ENCODE data around the gene RPS8.
A peak's percentile ranks its signal among the peaks of the same experiment; 100 is the strongest.
"Not testable (repeated sequence)": the region's sequence is repeated elsewhere in the genome, so short reads cannot be mapped to it uniquely, and the experiment has no call there.

The RPS8 gene

DNA sequence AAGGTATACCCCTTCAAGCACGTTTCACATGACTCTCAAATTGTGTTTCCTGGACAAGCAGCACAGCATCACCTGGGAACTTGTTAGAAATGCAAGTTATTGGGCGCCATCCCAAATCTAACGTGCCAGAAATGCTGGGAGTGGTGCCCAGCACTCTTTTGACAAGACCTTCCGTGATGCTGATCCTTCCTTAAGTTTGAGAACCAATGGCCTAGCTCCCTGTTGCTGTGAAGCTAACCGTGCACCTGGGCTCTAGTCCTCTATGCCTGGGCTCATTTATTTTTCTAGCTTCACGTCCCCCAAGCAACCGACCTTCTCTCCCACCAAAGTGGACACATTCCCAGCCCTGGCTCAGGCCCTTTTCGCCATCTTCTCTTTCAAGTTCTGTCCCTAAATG, 8.4 kb downstream of the RPS8 start:
- no peak for DNase-seq

- no peak for DNase-seq
These were observed 9.0 kb downstream of the RPS8 start for GRCh38 chr1:44784094-44785028.

DNA sequence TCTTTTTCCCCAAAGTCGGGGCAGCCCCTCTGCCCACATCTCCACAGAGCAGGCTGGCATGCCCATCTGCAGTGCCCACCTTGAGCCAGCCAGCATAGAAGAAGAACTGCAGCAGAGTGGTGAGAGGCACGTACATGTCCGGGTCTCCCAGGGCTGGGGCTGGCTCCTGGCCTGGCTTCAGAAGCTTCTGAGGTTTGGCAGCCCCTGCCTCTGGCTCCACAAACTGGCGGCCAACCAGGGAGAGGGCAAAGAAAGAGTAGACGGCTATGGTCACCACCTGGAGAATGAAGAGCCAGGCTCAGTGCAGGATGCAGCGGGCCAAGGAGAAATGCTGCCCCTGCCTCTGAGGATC, 9.7 kb downstream of the RPS8 start:
- no peak for DNase-seq

DNA sequence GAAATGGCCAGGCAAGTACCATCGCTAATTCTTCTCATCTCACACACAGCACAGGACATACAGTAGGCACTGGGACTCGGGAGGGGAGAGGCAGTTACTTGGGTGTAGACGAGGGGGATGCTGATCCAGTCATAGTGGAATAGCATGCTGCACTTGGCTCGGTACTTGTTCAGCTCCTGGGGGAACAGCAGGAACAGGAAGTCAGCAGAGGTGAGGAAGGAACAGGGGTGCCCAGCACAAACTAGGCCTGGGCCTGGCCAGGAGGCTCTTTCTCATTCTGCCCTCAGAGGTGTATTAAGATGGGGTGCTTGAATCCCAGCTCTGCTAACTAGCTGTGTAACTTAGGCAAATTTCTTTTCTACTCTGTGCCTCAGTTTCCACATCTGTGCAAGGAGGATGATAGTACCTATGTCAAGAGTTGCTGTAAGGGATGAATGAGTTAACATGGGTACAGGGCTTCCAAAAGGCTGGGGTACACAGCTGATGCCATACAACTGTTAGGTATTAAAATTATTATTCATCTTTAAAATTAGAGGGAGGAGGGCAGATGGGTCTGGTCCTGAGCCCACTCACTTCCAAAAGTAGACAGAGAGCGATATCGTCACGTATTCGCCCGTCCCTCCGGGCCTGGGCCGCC, 10.3 kb downstream of the RPS8 start:
- DNase-seq, result no peak

DNA sequence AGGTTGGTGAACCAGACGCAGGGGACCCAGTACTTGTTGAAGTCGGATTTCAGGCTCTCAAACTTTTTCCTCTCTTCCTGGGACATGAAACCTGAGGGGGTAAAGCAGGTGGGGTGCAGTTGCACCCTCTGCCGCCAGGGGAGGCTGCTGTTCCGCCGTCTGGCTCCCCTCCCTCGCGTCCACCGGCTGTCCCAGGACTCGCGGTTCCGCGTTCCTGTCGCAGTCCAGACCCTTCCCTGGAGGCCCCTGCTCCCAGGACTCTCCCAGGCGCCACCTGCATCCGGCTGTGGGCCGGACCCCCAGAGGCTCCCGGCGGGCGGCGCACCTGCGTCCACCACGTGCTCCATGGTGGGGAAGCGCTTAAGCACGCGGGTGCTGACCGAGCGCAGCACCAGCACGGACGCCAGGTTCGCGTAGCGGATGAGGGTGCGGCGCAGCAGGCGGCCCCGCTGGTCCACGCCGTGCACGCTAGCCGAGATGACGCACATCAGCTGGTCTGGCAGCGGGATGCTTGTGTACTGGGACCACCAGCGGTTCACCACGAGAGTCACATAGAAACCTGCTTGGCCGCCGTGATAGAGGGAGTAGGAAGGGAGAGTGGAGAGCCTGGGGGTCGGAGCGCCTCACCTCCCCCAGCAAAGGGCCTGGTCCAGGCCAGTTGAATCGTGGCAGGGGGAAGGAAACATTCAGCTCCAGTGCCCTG, 10.9 kb downstream of the RPS8 start:
- no peak for DNase-seq

DNA sequence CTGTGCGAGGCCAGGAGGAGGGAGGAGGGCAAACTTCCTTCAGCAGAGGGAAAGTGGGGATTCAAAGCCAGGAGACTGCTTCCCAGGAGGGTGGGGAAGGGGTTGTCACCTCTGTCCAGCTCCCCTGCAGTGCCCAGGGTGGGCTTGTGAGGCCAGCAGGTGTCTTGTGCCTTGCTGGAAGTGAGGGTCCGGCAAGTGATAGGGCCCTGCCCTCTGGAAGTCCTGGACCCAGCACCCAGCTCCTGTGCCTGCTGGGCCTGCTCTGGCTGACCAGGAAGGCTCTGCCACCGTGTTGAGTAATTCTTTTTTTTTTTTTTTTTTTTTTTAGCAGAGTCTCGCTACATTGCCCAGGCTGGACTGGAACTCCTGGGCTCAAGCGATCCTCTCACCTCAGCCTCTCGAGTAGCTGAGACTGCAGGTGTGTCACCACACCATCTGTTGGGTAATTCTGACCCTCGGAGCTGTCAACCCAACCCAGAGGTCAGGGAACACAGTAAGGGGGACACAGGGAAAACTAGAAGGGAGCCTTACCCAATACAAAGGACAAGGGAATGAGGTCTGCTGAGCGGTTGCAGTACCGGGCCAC, 11.6 kb downstream of the RPS8 start:
- no peak for DNase-seq

GRCh38 chr1:44787506-44787905, 12.2 kb downstream of the RPS8 start:
- no peak for DNase-seq

DNA sequence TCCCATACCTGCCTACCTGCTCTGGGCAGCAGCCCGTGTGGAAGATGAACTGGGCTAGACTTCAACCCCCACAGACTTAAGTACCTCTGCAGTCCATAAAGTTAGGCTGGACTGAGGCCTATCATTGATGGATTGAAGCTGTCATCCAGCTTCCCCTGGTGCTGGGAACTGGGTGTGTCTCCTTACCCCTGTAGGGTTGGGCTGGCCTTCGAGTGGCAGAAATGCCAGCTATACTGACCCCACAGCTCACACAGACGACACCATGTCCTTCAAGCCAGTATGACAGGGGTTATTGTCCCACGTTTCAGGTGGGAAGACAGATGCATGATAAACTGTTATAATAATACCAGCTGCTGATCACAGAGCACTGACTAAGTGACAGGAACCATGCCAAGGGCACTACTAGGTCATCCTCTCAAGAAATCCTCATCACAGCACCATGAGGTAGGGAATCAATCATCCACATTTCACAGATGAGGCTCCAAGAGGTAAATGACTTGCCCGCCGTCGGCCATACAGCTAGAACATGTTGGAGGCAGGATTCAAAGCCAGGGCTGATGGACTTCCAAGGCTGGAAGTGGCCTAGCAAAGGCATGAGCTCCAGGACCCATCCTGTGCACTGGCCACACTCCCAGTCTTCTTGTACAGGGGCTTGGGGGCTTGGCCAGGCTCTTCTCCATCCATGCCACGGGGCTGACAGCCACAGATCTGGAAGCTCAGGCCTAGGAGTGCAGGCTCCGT, 12.9 kb downstream of the RPS8 start, which contains the start of gene BEST4:
TSS of gene BEST4 (minus strand) at position 51 of the 741 bp plus-strand sequence. CDS start 465 bp downstream, outside the sequence.
- DNase-seq, result no peak

- no peak for DNase-seq
These were observed 15.8 kb downstream of the RPS8 start for GRCh38 chr1:44790968-44791801.

GRCh38 chr1:44792736-44793502, 17.6 kb downstream of the RPS8 start:
- no peak for DNase-seq

DNA sequence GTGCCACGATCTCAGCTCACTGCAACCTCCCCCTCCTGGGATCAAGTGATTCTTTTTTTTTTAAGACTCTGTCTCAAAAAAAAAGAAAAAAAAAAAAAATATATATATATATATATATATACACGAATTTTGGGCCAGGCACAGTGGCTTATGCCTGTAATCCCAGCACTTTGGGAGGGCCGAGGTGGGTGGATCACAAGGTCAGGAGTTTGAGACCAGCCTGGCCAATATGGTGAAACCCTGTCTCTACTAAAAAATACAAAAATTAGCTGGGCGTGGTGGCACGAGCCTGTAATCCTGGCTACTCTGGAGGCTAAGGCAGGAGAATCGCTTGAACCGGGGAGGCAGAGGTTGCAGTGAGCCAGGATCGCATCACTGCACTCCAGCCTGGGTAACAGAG, 22.5 kb downstream of the RPS8 start:
- not testable (repeated sequence) for DNase-seq

GRCh38 chr1:44798481-44799365, 23.4 kb downstream of the RPS8 start:
- DNase-seq, result peak in 1 of 2 experiments; percentile 51

DNA sequence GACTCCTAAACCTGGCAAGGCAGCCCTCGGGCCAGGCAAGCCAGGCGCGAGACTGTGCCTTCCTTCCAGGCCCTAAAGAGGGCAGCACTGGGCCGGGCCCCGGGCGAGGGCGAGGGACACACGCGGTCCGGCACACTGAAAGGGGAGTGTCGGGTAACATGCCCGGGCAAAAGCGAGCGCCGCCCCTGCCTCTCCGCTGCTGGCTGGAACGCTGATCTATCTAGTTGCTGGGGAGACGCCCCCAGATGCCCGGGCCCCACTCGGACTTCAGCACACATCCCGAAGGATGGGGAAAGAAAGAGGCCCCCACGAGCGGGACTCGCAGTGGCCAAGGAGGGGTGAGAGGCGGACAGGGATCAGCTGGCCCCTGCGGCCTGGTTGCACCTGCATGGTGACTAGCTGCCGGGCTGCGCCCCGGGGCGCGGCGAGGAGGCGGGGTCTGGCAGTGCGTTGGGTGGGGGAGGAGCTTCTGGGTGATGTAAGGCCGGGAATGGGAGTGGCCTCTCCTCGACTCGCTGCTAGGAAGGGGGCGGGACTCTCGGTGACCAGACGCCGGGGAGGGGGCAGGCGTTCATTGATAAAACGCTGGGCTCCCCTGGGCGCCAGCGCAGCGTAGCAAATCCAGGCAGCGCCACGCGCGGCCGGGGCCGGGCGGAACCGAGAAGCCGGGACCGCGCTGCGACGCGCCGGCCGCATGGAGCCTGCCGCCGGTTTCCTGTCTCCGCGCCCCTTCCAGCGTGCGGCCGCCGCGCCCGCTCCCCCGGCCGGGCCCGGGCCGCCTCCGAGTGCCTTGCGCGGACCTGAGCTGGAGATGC, 24.6 kb downstream of the RPS8 start, which contains the start of gene PLK3:
TSS of gene PLK3 (plus strand) at position 608 of the 815 bp plus-strand sequence. CDS start at position 695, 87 bp downstream.
- DNase-seq, result peak; percentile 98 to 100

DNA sequence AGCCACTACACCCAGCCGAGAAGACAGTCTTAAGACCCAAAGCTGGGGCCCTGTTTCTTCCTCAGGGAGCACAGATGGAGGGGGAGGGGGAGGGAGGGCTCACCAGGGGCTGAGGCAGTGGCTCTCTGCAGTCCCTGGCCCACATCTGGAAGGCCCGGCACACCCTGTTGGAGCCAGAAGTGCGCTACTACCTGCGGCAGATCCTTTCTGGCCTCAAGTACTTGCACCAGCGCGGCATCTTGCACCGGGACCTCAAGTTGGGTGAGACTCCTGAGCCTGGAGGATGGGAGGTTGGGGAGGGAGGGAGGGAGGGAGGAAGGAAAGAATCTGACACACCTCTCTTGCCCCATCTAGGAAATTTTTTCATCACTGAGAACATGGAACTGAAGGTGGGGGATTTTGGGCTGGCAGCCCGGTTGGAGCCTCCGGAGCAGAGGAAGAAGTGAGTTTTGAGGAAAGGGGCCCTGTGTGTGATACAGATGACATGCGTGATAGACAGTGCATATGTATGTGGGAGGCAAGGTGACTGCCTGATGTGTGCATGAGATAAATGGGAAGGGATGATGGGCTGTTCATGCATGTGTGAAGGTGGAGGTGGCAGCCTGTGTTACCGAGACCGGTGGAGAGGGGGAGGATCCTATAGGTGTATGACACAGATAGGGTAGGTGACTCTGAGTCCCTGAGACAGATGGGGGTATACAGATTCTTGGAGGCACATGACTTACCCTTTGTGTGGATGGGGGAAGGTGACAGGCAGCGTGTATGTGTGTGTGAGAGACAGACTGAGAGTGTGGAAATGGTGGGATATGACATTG, 26.4 kb downstream of the RPS8 start:
- no peak for DNase-seq

- DNase-seq, result no peak
These were observed 27.1 kb downstream of the RPS8 start for GRCh38 chr1:44802306-44803061.

DNA sequence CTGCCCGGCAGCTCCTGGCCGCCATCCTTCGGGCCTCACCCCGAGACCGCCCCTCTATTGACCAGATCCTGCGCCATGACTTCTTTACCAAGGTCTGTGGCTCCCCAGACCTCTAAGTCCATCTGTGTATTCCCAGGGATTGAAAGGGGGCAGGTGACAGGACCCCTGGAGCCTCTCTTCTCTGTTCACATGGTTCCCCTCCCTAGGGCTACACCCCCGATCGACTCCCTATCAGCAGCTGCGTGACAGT, 27.6 kb downstream of the RPS8 start:
- DNase-seq, result no peak
